Measurements from ENCODE around the gene ANKFY1.

Gene ANKFY1

GRCh38 chr17:4130715-4131114, 133.1 kb downstream of the ANKFY1 start:
- DNase-seq (ENCODE audit: low read depth), result no peak
- no peak overlapping the region for H3K4me3 ChIP-seq (ENCODE audit: low read depth, low read length)
- no peak for TF ChIP-seq CTCF (conservative IDR thresholded peaks at IDR 0.05; ENCODE audit: low read depth, low read length)

- DNase-seq (ENCODE audit: low read depth), result peak; percentile 13
- no peak for TF ChIP-seq CTCF (conservative IDR thresholded peaks at IDR 0.05; ENCODE audit: low read depth, low read length)
- H3K4me3 ChIP-seq (ENCODE audit: low read depth, low read length), result no peak overlapping the region
Measured at GRCh38 chr17:4127555-4127954, 136.2 kb downstream of the ANKFY1 start.

DNA sequence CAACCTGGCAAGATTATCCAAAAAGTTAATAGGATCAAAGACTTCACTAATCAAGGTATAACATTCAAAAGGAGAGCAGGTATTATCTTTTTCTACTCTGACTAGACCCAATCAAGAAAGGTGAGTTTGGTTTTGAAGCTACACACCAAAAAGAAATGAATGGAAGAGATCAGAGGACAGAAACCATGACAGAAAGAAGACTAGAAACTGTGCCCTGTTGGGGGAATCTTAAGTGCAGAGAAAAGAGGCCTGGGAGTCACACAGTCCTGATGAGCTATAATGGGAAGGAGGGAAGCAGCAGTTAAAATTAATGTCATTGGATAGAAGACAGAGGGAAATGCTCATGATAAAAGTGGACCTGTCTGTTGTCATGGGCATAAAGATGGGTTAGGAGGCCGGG, 138.2 kb downstream of the ANKFY1 start:
- no peak for TF ChIP-seq CTCF (conservative IDR thresholded peaks at IDR 0.05; ENCODE audit: low read depth, low read length)
- no peak overlapping the region for H3K4me3 ChIP-seq (ENCODE audit: low read depth, low read length)
- no peak for DNase-seq (ENCODE audit: low read depth)

- no peak for TF ChIP-seq CTCF (conservative IDR thresholded peaks at IDR 0.05; ENCODE audit: low read depth, low read length)
- H3K4me3 ChIP-seq (ENCODE audit: low read depth, low read length), result no peak overlapping the region
- peak; percentile 13 for DNase-seq (ENCODE audit: low read depth)
Measured at GRCh38 chr17:4124999-4125398, 138.8 kb downstream of the ANKFY1 start.

DNA sequence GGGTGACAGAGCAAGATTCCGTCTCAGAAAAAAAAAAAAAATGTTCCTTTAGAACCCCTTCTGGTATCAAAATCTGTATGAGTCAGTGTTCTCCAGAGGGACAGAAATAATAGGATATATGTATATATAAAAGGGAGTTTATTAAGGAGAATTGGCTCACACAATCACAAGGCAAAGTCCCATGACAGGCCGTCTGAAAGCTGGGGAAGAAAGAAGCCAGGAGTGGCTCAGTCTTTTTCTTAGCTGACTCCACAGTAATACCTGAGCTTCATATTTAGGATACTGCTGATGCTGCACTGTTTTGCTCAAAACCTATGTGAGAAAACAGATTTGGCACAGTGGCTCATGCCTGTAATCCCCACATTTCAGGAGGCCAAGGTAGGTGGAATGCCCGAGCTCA, 143.4 kb downstream of the ANKFY1 start:
- H3K4me3 ChIP-seq (ENCODE audit: low read depth, low read length), result no peak overlapping the region
- no peak for DNase-seq (ENCODE audit: low read depth)
- TF ChIP-seq CTCF (conservative IDR thresholded peaks at IDR 0.05; ENCODE audit: low read depth, low read length), result no peak

GRCh38 chr17:4119299-4119698, 144.5 kb downstream of the ANKFY1 start:
- TF ChIP-seq CTCF (conservative IDR thresholded peaks at IDR 0.05; ENCODE audit: low read depth, low read length), result no peak
- H3K4me3 ChIP-seq (ENCODE audit: low read depth, low read length), result no peak overlapping the region
- no peak for DNase-seq (ENCODE audit: low read depth)

- no peak overlapping the region for H3K4me3 ChIP-seq (ENCODE audit: low read depth, low read length)
- no peak for DNase-seq (ENCODE audit: low read depth)
- no peak for TF ChIP-seq CTCF (conservative IDR thresholded peaks at IDR 0.05; ENCODE audit: low read depth, low read length)
Measured at GRCh38 chr17:4118015-4118743, 145.6 kb downstream of the ANKFY1 start.
